Body of pancreas (tissue), 4 donors: Measurements from ENCODE around the gene MIEF2.

Experiments used
- CTCF ChIP-seq, 7 experiments: fragments of 450-650 bp in 4 of 7; fragments of 200-600 bp in 3 of 7; sonication (generic) in 3 of 7; IDR thresholded peaks; one replicate each; pipeline ENCODE4 v1.5.1; 2016 to 2019; ENCODE audit warnings: antibody characterized with exemption in 7 of 7
- POLR2A ChIP-seq, 3 donors: fragments of 450-650 bp; IDR thresholded peaks; one replicate each; pipeline ENCODE4 v1.6.1; 2016; ENCODE audit warnings: antibody characterized with exemption in 3 of 3, mild to moderate bottlenecking in 2 of 3

- no peak for TF ChIP-seq CTCF (IDR thresholded peaks at IDR 0.05)
- no peak for TF ChIP-seq POLR2A (IDR thresholded peaks at IDR 0.05)
Observed at GRCh38 chr17:18236494-18236893, 24.0 kb upstream of the MIEF2 start.
